T1000 (cell line): Measurements from ENCODE around the gene PRIMPOL.
"Not testable (repeated sequence)": the region's sequence is repeated elsewhere in the genome, so short reads cannot be mapped to it uniquely, and the experiment has no call there.

ENCODE experiments used
- DNase-seq: peaks from one replicate; lab custom pipeline; 2025; ENCODE audit warnings: mixed read lengths; lab: John Stamatoyannopoulos, UW

The PRIMPOL gene

DNA sequence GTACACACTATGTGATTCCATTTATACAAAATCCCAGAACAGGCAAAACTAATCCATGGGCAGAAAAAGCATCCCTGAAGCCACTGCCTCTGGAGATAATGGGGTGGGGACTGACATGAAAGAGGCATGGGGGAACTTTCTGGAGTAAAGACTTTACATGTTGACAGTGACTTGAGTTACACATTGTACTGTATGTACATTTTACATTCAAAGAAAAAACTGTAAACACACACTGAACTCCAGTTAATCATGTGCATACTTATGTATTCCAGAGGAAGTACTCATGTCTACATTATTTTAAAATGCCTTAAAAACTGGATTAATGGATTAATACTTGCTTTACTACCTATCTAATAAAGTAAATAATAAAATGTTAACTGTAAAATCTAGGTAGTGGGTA is 62.8 kb downstream of the PRIMPOL start:
- DNase-seq: no peak

DNA sequence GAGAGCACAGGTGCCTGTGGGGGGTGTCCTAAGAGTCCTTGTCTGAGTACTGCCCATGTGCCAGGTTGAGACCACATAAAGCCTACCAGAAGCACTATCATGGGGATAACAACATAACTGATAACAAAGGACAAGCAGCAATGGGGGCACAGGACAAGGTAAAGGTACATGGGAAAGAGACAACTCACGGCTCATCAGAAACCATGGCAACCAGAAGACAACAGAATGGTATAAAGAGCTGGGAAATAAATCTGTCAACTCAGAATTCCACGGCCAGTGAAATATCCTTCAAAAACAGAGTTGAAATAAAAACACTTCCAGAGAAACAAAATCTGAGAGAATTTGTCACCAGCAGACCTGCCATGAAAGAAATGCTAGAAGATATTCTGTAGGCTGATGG is 64.3 kb downstream of the PRIMPOL start:
- no peak for DNase-seq

DNA sequence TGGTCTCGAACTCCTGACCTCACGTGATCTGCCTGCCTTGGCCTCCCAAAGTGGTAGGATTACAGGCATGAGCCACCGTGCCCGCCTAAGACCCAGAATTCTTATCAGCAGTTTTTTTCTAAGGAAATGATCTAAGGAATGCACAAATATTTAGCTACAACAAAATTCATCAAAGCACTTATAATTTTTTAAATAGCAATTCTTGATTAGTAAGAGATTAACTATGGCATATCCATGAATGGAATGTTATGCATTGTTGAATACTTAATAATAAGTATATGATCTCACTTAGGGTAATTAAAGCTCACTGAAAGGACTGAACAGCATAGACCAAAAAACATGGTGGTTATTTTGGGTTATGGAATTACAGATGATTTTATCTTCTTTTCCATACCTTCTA is 66.0 kb downstream of the PRIMPOL start:
- no peak for DNase-seq

DNA sequence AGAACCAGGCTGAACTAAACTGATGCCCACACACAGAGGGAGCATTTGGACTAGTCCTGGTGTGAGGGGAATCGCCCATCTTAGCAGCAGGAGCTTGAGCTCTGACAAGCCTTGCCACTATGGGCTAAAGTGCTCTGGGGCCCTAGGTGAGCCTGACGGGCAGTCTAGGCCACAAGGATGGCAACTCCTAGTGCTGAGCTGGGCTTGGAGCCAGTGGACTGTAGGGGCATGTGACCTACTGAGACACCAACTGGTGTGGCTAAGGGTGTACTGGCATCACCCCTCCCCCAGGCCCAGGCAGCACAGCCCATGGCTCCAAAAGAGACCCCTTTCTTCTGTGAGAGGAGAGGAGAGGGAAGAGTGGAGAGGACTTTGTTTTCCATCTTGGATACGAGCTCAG is 69.9 kb downstream of the PRIMPOL start:
- DNase-seq: no peak

DNA sequence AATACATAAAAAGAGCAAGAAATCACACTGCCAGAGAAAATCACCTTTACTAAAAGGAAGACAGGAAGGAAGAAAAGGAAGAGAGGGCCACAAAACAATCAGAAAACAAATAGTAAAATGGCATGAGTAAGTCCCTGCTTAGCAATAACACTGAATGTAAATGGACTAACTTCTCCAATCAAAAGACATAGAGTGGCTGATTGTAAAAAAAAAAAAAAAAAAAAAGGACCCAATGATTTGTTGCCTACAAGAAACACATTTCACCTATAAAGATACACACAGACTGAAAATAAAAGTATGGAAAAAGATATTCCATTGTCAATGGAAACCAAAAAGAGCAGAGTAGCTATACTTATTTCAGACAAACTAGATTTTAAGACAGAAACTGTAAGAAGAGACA is 71.7 kb downstream of the PRIMPOL start:
- no peak for DNase-seq

DNA sequence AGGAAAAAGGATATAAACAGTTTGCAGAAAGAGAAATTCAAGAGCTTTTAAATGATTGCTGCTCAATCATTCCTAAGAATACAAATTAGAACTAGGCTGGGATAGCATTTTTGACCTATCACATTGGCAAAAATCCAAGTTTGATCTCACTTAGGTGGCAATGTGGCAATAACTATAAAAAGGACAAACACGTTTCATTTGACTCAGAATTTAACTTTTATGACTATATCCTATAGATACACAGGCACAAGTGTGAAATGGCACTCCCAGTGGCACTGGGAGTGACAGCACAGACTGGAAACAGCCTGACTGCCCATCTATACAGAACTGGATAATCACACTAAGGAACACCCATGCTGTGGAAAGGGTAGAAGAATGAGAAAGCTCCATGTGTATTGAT is 73.3 kb downstream of the PRIMPOL start:
- no peak for DNase-seq

DNA sequence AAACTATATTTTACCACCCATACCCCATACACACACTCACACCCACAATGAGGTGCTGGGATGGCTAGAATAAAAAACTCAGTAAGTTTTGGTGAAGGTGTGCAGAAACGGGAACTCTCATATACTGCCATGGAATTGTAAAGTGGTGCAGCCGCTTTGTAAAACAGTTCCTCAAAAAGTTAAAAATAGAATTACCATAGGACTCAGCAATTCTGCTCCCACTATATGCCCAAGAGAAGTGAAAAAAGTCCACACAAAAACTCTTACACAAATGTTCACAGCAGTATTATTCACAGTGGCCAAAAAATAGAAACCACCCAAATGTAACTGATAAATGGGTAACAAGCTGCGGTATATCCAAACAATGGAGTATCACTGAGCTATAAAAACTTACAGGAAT is 77.9 kb downstream of the PRIMPOL start:
- no peak for DNase-seq

DNA sequence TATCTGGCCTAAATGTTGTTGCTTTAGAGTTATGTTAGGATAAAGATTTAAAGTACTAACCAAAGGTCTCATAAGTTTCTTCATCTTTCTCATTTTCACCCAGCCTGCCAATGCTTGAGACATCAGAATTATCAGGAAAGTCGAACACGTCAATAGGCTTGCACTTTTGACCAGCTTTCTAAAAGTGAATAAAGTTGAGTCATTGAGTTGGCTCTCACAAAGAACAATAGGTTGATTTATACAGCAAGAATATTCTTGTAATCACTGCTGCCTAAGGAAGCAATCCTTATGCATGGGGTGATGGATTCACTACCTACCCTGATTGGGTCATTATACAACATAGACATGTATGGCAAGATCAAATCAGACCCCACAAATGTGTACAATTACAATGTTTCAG is 79.3 kb downstream of the PRIMPOL start:
- DNase-seq: no peak

DNA sequence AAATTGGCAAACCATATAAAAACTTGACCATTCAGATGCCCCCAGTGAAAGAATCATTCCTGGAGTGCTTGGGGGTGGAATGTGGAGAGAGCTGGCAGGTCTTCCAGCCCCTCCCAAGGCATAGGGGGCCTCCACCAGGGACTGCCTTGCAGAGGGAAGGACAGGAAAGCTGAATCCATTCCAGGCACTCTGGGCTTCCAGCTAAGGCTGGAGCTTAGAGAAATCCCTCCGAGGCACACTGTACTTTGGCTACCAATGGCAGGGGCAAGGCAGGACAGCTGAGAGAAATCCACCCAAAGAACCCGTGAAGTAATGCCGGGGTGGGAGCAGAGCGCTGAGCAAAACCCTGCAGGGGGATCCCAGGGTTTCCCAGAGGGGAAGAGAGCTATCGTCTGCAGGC is 80.4 kb downstream of the PRIMPOL start:
- no peak for DNase-seq

DNA sequence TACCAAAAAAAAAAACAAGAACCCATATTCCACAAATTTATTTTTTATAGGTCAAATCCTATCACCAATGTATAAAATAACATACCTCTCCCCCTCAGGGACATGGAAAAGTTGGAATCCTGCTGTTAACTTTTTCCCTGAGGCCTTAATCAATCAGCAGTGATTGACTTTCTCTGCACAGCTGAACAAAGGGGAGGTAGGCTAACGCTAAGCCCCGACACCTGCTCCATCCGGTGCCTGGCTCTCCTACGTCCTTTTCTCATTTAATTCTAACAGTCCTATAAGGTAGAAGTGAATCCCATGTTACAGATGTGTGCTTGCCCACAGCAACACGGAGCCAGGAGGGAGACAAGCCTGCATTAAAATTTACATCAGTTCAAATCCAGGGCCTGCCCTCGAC is 81.5 kb downstream of the PRIMPOL start:
- DNase-seq: no peak

DNA sequence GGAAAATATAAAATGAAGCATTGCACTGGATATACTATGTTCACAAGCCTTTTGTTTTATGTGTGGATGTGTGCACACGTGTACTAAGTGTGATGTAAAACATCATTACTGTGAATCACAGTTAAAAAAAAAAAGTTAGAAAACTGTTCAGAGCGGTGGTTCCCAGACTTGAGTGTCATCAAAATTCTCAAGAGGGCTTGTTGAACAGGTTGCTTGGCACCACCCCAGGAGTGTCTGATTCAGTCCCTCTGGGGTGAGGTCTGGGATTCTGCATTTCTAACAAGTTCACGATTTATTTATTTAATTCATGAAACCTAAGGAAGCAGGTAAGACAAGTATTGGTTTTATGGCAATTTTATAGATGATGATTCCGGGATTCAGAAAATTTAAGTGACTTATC is 82.6 kb downstream of the PRIMPOL start:
- DNase-seq: no peak

DNA sequence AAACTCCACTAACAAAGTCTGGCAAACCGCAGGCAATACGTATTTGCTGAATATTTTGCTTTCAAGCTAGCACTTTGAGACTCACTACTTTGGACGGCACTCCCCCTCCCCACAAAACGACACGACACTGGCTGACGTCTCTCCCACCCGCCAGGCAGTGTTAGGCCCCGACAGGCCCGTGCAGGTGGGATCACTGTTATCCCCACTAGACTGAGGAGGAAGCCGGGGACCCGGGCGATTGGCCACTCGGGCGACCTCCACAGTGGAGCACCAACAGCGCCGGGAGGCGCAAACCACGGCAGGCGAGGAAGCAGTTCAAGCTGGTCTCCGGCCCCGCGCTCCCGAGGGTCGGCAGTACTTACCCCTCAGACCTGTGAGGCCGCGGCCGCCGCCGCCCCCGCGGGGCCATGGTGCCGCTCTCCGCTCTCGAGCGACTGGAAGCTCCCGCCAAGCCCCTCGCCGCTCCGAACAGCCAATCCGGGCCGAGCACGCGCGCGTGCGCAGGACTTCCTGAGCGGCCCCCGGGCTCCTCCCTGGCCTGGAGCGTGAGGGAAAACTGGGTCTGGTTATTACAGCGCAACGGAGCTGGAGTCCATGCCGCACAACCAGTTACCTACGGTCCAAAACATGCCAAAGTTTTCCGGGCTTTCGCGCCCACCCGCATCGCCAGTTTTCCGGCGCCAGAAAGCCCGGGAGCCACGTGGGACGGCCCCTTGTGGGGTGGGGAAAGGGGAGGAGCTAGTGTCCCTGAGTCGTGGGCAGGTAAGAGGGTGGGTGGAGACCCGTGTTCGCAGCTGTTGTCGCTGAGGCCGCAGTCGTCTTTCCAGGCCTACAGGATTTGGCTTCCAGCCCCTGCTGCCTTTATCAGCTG is 84.4 kb downstream of the PRIMPOL start, which contains the start of gene CENPU:
Gene CENPU, minus strand, starts transcription at position 443 of the 871 bp plus-strand sequence. Its CDS starts 34 bp downstream, at position 409.
- peak; percentile 70 for DNase-seq

DNA sequence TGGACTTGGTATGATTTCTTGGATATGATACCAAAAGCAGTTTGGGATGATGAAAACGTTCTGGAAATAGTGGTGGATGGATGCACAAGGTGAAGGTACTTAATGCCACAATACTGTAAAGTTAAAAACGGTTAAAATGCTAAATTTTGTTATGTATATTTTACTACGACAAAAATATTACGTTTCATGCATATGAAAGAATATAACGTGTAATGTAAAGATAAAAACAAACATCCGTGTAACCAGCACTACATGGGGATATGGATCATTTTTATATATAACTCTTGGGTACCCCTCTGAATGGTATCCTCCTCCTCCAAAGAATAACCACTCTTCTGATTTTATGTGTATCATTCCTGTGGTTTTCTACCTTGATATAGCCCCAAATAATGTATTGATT is 85.2 kb downstream of the PRIMPOL start:
- no peak for DNase-seq

DNA sequence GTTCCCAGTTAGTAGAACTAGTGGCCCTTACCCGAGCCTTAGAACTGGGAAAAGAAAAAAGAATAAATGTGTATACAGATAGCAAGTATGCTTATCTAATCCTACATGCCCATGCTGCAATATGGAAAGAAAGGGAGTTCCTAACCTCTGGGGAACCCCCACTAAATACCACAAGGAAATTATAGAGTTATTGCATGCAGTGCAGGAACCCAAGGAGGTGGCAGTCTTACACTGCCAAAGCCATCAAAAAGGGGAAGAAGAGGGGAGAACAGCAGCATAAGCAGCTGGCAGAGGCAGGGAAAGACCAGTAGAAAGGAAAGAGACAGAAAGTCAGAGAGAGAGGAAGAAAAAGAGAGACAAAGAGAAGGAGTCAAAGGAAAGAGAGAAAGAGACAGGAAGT is 90.0 kb downstream of the PRIMPOL start:
- not testable (repeated sequence) for DNase-seq

DNA sequence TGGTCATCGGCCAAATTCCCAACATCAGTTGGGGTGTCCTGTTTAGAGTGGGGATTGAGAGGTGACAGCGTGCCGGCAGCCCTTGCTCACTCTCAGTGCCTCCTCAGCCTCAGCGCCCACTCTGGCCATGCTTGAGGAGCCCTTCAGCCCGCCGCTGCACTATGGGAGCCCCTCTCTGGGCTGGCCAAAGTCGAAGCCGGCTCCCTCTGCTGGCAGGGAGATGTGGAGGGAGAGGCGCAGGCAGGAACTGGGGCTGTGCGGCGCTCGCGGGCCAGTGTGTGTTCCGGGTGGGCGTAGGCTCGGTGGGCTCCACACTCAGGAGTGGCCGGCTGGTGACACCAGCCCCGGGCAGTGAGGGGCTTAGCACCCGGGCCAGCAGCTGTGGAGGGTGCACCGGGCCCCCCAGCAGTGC is 91.4 kb downstream of the PRIMPOL start:
- no peak for DNase-seq

DNA sequence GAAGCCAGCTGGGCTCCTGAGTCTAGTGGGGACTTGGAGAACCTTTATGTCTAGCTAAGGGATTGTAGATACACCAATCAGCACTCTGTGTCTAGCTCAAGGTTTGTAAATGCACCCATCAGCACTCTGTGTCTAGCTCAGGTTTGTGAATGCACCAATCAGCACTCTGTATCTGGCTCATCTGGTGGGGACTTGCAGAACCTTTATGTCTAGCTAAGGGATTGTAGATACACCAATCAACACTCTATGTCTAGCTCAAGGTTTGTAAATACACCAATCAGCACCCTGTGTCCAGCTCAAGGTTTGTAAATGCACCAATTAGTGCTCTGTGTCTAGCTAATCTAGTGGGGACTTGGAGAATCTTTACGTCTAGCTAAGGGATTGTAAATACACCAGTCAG is 92.1 kb downstream of the PRIMPOL start:
- DNase-seq: not testable (repeated sequence)

DNA sequence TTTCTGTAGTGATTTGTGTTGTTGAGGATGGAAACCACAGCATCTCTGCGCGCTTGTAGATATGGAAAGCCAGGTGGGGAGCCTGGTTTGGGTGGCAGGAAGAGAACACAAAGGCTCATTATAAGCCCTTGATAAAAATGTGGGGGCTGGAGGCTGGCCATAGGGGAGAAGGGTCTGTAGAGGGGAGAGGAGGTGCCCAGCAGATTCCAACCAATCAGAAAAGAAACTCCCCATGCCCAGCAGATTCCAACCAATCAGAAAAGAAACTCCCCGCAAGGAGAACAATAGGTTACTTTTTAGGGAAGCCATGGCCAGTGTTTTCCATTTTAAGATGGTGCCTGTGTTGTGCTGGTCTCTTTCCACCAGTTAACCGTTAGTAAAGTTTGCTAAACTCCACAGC is 94.1 kb downstream of the PRIMPOL start:
- no peak for DNase-seq

DNA sequence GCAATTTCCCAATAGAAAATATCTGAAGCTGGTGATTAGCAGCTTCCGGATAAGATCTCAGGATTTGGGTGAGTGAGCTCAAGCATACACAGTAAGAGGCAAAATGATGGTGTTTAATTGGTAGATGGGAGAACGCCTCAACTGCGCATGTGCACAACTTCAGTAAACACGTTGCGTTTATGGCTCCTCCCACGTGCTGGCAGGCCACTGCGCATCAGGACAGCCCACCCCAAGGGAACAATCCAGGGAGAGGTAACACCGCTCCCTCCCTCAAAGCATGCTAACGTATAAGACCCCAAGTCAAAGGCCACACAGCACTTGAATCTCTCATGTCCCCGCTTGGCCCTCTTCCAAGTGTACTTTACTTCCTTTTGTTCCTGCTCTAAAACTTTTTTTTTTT is 94.7 kb downstream of the PRIMPOL start:
- no peak for DNase-seq
